Cardiac fibroblast (primary cell): ENCODE data around the gene LRRTM4.
"Not testable (repeated sequence)": the region's sequence is repeated elsewhere in the genome, so short reads cannot be mapped to it uniquely, and the experiment has no call there.

Source experiments
- DNase-seq, 2 donors: peaks; one replicate each; pipeline versions ENCODE4 v3.0.0 to v3.0.0-alpha.2; 2010; ENCODE audit warnings: low read depth in 2 of 2
- H3K4me3 ChIP-seq, 2 donors: replicated peaks in 1 of 2; 1 replicate in 1 of 2; 2 replicates in 1 of 2; pipeline ENCODE4 v1.5.1; 2011; ENCODE audit warnings: low read depth in 2 of 2, low read length in 2 of 2, mild to moderate bottlenecking in 2 of 2, moderate library complexity in 1 of 2
- CTCF ChIP-seq: IDR thresholded peaks from one replicate; pipeline ENCODE4 v1.5.1; 2011; ENCODE audit warnings: low read depth, mild to moderate bottlenecking, low read length, inconsistent platforms

LRRTM4 gene

GRCh38 chr2:77179297-77179696 is 342.9 kb downstream of the LRRTM4 start:
- no peak for TF ChIP-seq CTCF

GRCh38 chr2:77175266-77175780 is 346.9 kb downstream of the LRRTM4 start:
- not testable (repeated sequence) for DNase-seq, H3K4me3 ChIP-seq

More at GRCh38 chr2:77179297-77179696, 342.9 kb downstream of the LRRTM4 start:
- DNase-seq: no peak
- H3K4me3 ChIP-seq: no peak overlapping the region

GRCh38 chr2:77169426-77169825 is 352.8 kb downstream of the LRRTM4 start:
- no peak overlapping the region for H3K4me3 ChIP-seq
- no peak for TF ChIP-seq CTCF
- no peak for DNase-seq

- not testable (repeated sequence) for H3K4me3 ChIP-seq, DNase-seq
Measured at GRCh38 chr2:77164021-77164420, 358.2 kb downstream of the LRRTM4 start.

GRCh38 chr2:77161009-77161408 is 361.2 kb downstream of the LRRTM4 start:
- no peak for TF ChIP-seq CTCF
- peak; percentile 2 to 52 for DNase-seq
- no peak overlapping the region for H3K4me3 ChIP-seq

- no peak for DNase-seq
- no peak overlapping the region for H3K4me3 ChIP-seq
- no peak for TF ChIP-seq CTCF
Measured at GRCh38 chr2:77156599-77156998, 365.6 kb downstream of the LRRTM4 start.

GRCh38 chr2:77155511-77155910 is 366.7 kb downstream of the LRRTM4 start:
- no peak overlapping the region for H3K4me3 ChIP-seq
- DNase-seq: no peak
- TF ChIP-seq CTCF: no peak

GRCh38 chr2:77149565-77149964 is 372.6 kb downstream of the LRRTM4 start:
- TF ChIP-seq CTCF: no peak
- no peak overlapping the region for H3K4me3 ChIP-seq
- DNase-seq: no peak
